OCI-LY1 (cell line): Measurements from ENCODE around the gene YIPF5.

ENCODE experiments used
- CTCF ChIP-seq: fragments of 200-600 bp; sonication (generic), shearing (Covaris generic); IDR thresholded peaks from 2 replicates; pipeline ENCODE4 v1.5.1; 2017; ENCODE audit warnings: mild to moderate bottlenecking, antibody characterized with exemption, low read length, moderate library complexity, mixed read lengths
- EZH2 ChIP-seq: fragments of 200-600 bp; sonication (generic), shearing (Covaris generic); IDR thresholded peaks from 2 replicates; pipeline ENCODE4 v1.8.0; 2017; ENCODE audit warnings: borderline replicate concordance, mixed run types, mild to moderate bottlenecking, antibody characterized with exemption, low read length, moderate library complexity, mixed read lengths

DNA sequence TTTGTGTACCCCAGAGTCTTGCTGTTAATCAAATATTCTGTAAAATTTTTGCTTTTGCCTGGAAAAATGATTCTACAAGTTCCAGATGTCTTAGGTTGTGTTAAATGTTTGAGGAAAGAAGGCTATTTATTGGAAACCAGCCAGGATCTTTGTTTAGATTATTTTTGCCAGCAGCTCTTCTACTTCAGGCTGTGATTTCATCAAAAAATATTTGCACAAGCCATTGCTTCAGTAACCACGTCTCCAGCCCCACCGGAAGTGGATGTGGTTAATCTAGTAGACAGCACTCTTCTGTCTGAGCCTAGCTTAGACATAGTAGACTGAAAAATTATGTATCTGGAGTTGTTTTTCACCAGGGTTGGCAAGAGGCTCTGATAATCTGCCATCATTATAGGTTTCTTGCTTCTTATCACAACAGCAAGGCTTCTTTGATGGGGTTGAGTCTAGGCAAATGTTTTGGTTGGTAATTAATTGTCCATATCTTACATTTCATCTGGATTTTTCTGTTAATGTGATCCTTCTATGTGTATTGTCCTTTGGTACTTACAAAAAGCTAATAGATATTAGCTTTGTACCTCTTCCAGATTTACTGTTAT lies 17.3 kb upstream of the YIPF5 start:
- TF ChIP-seq EZH2, result no peak
- TF ChIP-seq CTCF, result no peak
